HFFc6 (cell line): ENCODE measurements around the gene BCL10. TPM values are rescaled to one million over a fixed set of nuclear protein-coding genes. Genes with fewer than 3 reads are reported as not detected.

Experiments
- DNase-seq: peaks from one replicate; pipeline ENCODE4 v3.0.0-alpha.2; 2018
- H3K27ac Mint-ChIP-seq: 2 replicates; pipeline ENCODE4 v1.8.0; 2020; ENCODE audit warnings: mild to moderate bottlenecking, mixed read lengths
- H3K27me3 Mint-ChIP-seq: 2 replicates; pipeline ENCODE4 v1.8.0; 2021; ENCODE audit warnings: mild to moderate bottlenecking, moderate library complexity, mixed read lengths; ENCODE audit not compliant: insufficient read depth
- H3K36me3 Mint-ChIP-seq: 2 replicates; pipeline ENCODE4 v1.8.0; 2021; ENCODE audit warnings: low read depth, mixed read lengths
- H3K4me1 Mint-ChIP-seq: 2 replicates; pipeline ENCODE4 v1.8.0; 2020; ENCODE audit warnings: low read depth, mixed read lengths
- H3K4me3 Mint-ChIP-seq: 2 replicates; pipeline ENCODE4 v1.8.0; 2020; ENCODE audit warnings: mild to moderate bottlenecking, moderate library complexity, mixed read lengths
- H3K9me3 Mint-ChIP-seq: 2 replicates; pipeline ENCODE4 v1.8.0; 2020; ENCODE audit warnings: mild to moderate bottlenecking, mixed read lengths
- CTCF ChIP-seq: fragments of 200-600 bp; sonication (generic); IDR thresholded peaks from 2 replicates; pipeline ENCODE4 v1.5.0; 2021; ENCODE audit warnings: antibody characterized with exemption, mild to moderate bottlenecking
- total RNA-seq, 6 experiments: library from RNA; stranded (reverse); fragmentation: NEBNext Ultra II Directional; extraction: Animal tissue kit (Norgen Biotek cat#: 25700); gene quantifications; 2 replicates in 1 of 6; 3 replicates in 5 of 6; pipeline ENCODE4 v1.2.3, GENCODE V29; 2021

The BCL10 gene
- total RNA-seq, 6 experiments from 2014 or later: 33.4 to 45.6 (median 39.2) TPM

- Mint-ChIP-seq H3K27me3 (no peaks in the 10 kb centered on the region; the same call in 1 of the 2 replicates), H3K4me3 (no peak overlapping the region; the same call in 1 of the 2 replicates), H3K27ac (no peak overlapping the region), H3K36me3 (no peaks in the 10 kb centered on the region), H3K4me1 (peaks cover 24% of the 10 kb centered on the region), H3K9me3 (no peaks in the 10 kb centered on the region)
- no peak for TF ChIP-seq CTCF
- DNase-seq: no peak
These were observed 55.7 kb downstream of the BCL10 start for GRCh38 chr1:85220756-85221201.

GRCh38 chr1:85219853-85220610 is 56.4 kb downstream of the BCL10 start:
- no peak for TF ChIP-seq CTCF
- no peak overlapping the region for H3K27ac Mint-ChIP-seq
- no peaks in the 10 kb centered on the region; the same call in 1 of the 2 replicates for H3K27me3 Mint-ChIP-seq
- DNase-seq: no peak
- peaks cover 30% of the 10 kb centered on the region for H3K4me1 Mint-ChIP-seq
- no peak overlapping the region for H3K4me3 Mint-ChIP-seq
- no peaks in the 10 kb centered on the region for H3K36me3 Mint-ChIP-seq
- no peaks in the 10 kb centered on the region for H3K9me3 Mint-ChIP-seq

GRCh38 chr1:85216697-85217096 is 59.7 kb downstream of the BCL10 start:
- peaks cover 43% of the 10 kb centered on the region for H3K4me1 Mint-ChIP-seq
- H3K4me3 Mint-ChIP-seq: no peak overlapping the region
- no peaks in the 10 kb centered on the region for H3K27me3 Mint-ChIP-seq
- no peaks in the 10 kb centered on the region for H3K9me3 Mint-ChIP-seq
- TF ChIP-seq CTCF: no peak
- H3K27ac Mint-ChIP-seq: no peak overlapping the region
- no peak for DNase-seq
- H3K36me3 Mint-ChIP-seq: no peaks in the 10 kb centered on the region

Other genes starting within 250 kb of the BCL10 start
- gene MCOLN3, start 228.1 kb downstream of the BCL10 start, total RNA-seq: under 1 TPM; 0.09 to 0.51 (median 0.28) TPM
- gene SYDE2, start 75.6 kb downstream of the BCL10 start, total RNA-seq: 10 to 100 TPM in 4 of 6 experiments, 1 to 10 TPM in 2; 9.1 to 12.3 (median 10.3) TPM
- gene C1orf52, start 17.0 kb downstream of the BCL10 start, total RNA-seq: 10 to 100 TPM; 20.6 to 26.1 (median 22.7) TPM
- 100 to 1,000 TPM; 235 to 320 (median 277) TPM for gene DDAH1, start 188.5 kb upstream of the BCL10 start, total RNA-seq